ENCODE measurements around the gene ALDOB. TPM values are rescaled to one million over a fixed set of nuclear protein-coding genes. Genes with fewer than 3 reads are reported as not detected.
A peak's percentile ranks its signal among the peaks of the same experiment; 100 is the strongest.

The ALDOB gene
- total RNA-seq, 4 donors from 2014 or later: not detected

GRCh38 chr9:101462558-101462957 is 27.0 kb upstream of the ALDOB start:
- intact Hi-C loops (cut with DNase I): no loop called here
- no peak overlapping the region for H3K4me3 ChIP-seq
- no peaks in the 10 kb centered on the region for H3K36me3 ChIP-seq
- peaks cover 0 to 13% (median 5%) of the 10 kb centered on the region in 3 donors for H3K4me1 ChIP-seq
- H3K27ac ChIP-seq: no peak overlapping the region
- peaks cover 0 to 5% (median 0%) of the 10 kb centered on the region in 4 donors for H3K27me3 ChIP-seq
- DNase-seq: no peak
- TF ChIP-seq, protein P1, sequence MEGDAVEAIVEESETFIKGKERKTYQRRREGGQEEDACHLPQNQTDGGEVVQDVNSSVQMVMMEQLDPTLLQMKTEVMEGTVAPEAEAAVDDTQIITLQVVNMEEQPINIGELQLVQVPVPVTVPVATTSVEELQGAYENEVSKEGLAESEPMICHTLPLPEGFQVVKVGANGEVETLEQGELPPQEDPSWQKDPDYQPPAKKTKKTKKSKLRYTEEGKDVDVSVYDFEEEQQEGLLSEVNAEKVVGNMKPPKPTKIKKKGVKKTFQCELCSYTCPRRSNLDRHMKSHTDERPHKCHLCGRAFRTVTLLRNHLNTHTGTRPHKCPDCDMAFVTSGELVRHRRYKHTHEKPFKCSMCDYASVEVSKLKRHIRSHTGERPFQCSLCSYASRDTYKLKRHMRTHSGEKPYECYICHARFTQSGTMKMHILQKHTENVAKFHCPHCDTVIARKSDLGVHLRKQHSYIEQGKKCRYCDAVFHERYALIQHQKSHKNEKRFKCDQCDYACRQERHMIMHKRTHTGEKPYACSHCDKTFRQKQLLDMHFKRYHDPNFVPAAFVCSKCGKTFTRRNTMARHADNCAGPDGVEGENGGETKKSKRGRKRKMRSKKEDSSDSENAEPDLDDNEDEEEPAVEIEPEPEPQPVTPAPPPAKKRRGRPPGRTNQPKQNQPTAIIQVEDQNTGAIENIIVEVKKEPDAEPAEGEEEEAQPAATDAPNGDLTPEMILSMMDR (IDR thresholded peaks at IDR 0.05): no peak
- no peak for TF ChIP-seq POLR2A (IDR thresholded peaks at IDR 0.05)
- no peaks in the 10 kb centered on the region for H3K9me3 ChIP-seq
- 49 to 66% methylated on average over 5 of the region's 5 CpGs for WGBS, 2 donors

DNA sequence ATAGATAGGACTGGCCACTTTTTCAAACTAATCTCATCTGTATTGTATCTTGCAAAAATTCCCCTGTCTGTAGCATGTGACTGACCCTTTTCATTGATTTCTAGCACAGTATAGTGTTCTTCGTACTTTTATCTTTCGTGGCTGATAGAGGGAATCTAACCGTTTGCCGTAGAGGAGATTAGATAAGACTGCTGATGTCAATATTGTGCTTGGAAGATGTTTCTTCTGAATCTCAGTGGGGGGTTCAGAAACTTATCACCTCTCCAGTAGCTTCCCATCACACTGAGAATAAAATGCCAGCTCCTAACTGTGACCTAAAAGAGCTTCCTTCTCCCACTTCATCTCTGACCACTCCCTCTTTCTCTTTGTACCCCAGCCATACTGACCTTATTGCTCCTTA is 25.4 kb upstream of the ALDOB start:
- intact Hi-C loops (cut with DNase I): no loop called here
- peaks cover 0 to 12% (median 5%) of the 10 kb centered on the region in 3 donors for H3K4me1 ChIP-seq
- no peak overlapping the region for H3K4me3 ChIP-seq

GRCh38 chr9:101458963-101459631 is 23.5 kb upstream of the ALDOB start:
- Histone ChIP-seq H3K27me3 (peaks cover 0 to 4% (median 0%) of the 10 kb centered on the region in 4 donors), H3K4me3 (no peak overlapping the region), H3K36me3 (no peaks in the 10 kb centered on the region), H3K27ac (no peak overlapping the region), H3K9me3 (no peaks in the 10 kb centered on the region), H3K4me1 (no peaks in the 10 kb centered on the region)
- DNase-seq: no peak
- TF ChIP-seq, protein P1 (IDR thresholded peaks at IDR 0.05): peak; percentile 49 to 77 (median 66)
- TF ChIP-seq POLR2A (IDR thresholded peaks at IDR 0.05): no peak
- intact Hi-C loops (cut with DNase I): loop anchor here (5.0 kb wide), 1 partner anchor 68 kb away; no protein-coding TSS in a partner anchor
- 30 to 36% methylated on average over 8 to 9 of the region's 9 CpGs for WGBS, 2 donors

More for the DNA sequence above, 25.4 kb upstream of the ALDOB start:
- H3K9me3 ChIP-seq: no peaks in the 10 kb centered on the region
- H3K27ac ChIP-seq: no peak overlapping the region
- no peak for TF ChIP-seq POLR2A (IDR thresholded peaks at IDR 0.05)
- TF ChIP-seq, protein P1 (IDR thresholded peaks at IDR 0.05): no peak
- peaks cover 0 to 5% (median 0%) of the 10 kb centered on the region in 4 donors for H3K27me3 ChIP-seq
- no peaks in the 10 kb centered on the region for H3K36me3 ChIP-seq
- DNase-seq: no peak
- WGBS, 2 donors: 61 to 83% methylated on average over 4 of the region's 4 CpGs

GRCh38 chr9:101457003-101457402 is 21.4 kb upstream of the ALDOB start:
- H3K9me3 ChIP-seq: no peaks in the 10 kb centered on the region
- WGBS, 2 donors: 22 to 32% methylated on average over 2 to 3 of the region's 3 CpGs
- H3K4me1 ChIP-seq: no peaks in the 10 kb centered on the region
- no peak overlapping the region for H3K4me3 ChIP-seq
- H3K27ac ChIP-seq: no peak overlapping the region
- no peaks in the 10 kb centered on the region for H3K36me3 ChIP-seq
- DNase-seq: no peak
- H3K27me3 ChIP-seq: peaks cover 0 to 7% (median 0%) of the 10 kb centered on the region in 4 donors
- intact Hi-C loops (cut with DNase I): loop anchor here (5.0 kb wide), 1 partner anchor 70 kb away; no protein-coding TSS in a partner anchor
- no peak for TF ChIP-seq POLR2A (IDR thresholded peaks at IDR 0.05)
- TF ChIP-seq, protein P1 (IDR thresholded peaks at IDR 0.05): no peak

DNA sequence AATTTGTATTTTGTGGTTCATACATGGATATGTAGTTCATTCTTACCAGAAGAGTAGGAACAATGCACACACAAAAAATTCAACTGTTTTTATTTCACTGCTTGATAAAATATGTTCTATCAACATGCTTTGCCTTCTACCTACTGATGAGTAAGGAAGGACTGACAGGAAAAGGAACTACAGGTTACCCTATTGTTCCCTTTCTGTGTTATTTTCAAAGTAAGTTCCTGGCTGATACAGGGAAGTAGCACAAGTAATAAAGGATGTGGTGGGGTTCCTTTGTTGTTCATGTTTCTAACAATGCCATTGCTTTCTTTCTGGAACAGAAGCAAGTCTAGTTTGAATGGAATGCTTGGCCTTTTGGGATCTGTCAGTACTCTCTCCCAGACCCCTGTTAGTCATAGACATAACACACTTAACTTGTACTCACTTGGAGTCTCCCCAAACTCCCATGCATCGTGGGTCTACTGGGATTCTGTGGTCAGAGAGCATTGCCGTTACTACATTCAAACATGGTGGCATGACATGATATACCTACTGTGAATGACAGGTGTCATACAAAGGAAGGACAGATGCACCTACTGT is 20.2 kb upstream of the ALDOB start:
- Histone ChIP-seq H3K4me1 (no peaks in the 10 kb centered on the region), H3K36me3 (no peaks in the 10 kb centered on the region), H3K27me3 (peaks cover 0 to 7% (median 0%) of the 10 kb centered on the region in 4 donors), H3K9me3 (no peaks in the 10 kb centered on the region), H3K27ac (no peak overlapping the region), H3K4me3 (no peak overlapping the region)
- WGBS, 2 donors: 29 to 73% methylated on average over 1 to 2 of the region's 2 CpGs
- intact Hi-C loops (cut with DNase I): loop anchor here (5.0 kb wide), 1 partner anchor 72 kb away; no protein-coding TSS in a partner anchor
- TF ChIP-seq POLR2A (IDR thresholded peaks at IDR 0.05): no peak
- TF ChIP-seq, protein P1 (IDR thresholded peaks at IDR 0.05): no peak
- DNase-seq: no peak

Measured in esophagus squamous epithelium (tissue), 5 donors.